Measurements from ENCODE around the gene CENPT. TPM values are rescaled to one million over a fixed set of nuclear protein-coding genes. Genes with fewer than 3 reads are reported as not detected.
A peak's percentile ranks its signal among the peaks of the same experiment; 100 is the strongest.

The CENPT gene
- total and polyA plus RNA-seq, 2 of the 13 experiments (the other 11 are each of a cell fraction or from before 2014, with no cell fraction given), result 40.9 to 43.3 TPM

- TF ChIP-seq REST (IDR thresholded peaks at IDR 0.05; ENCODE audit: borderline replicate concordance in 1 of 2, low read depth in 1 of 2, low read length in 2 of 2) (no peak), ZNF691 (CRISPR knock-in tag; IDR thresholded peaks at IDR 0.05; ENCODE audit: borderline replicate concordance, low read depth) (no peak), AHDC1 (CRISPR knock-in tag; IDR thresholded peaks at IDR 0.05; ENCODE audit: borderline replicate concordance) (no peak), SIN3A (IDR thresholded peaks at IDR 0.05; ENCODE audit: borderline replicate concordance, low read depth, low read length) (no peak), U2AF2 (IDR thresholded peaks at IDR 0.05; ENCODE audit: low read depth, low read length) (no peak), MAZ (IDR thresholded peaks at IDR 0.05; ENCODE audit: borderline replicate concordance, low read depth, low read length) (no peak), MAZ (CRISPR knock-in tag; IDR thresholded peaks at IDR 0.05; ENCODE audit: low read depth) (no peak; the same call in 1 of the 2 replicates), ZNF576 (CRISPR knock-in tag; IDR thresholded peaks at IDR 0.05) (0 out of 2 replicates have a peak, but pooled peaks have one; percentile 10), ZBTB25 (CRISPR knock-in tag; IDR thresholded peaks at IDR 0.05) (no peak), KDM2A (CRISPR knock-in tag; IDR thresholded peaks at IDR 0.05; ENCODE audit: borderline replicate concordance, low read depth) (0 out of 2 replicates have a peak, but pooled peaks have one; percentile 14), ZNF839 (CRISPR knock-in tag; IDR thresholded peaks at IDR 0.05; ENCODE audit: borderline replicate concordance) (no peak), ZNF710 (CRISPR knock-in tag; IDR thresholded peaks at IDR 0.05; ENCODE audit: borderline replicate concordance) (no peak), SMAD9 (CRISPR knock-in tag; IDR thresholded peaks at IDR 0.05) (no peak), HDAC2 (CRISPR knock-in tag; IDR thresholded peaks at IDR 0.05) (no peak)
These were observed 46.4 kb upstream of the CENPT start (continued) for GRCh38 chr16:67893743-67894399.
